Suprapubic skin (tissue), 4 donors: ENCODE measurements around the gene CAPG. TPM values are rescaled to one million over a fixed set of nuclear protein-coding genes. Genes with fewer than 3 reads are reported as not detected.
"Not testable (repeated sequence)": the region's sequence is repeated elsewhere in the genome, so short reads cannot be mapped to it uniquely, and the experiment has no call there.

Experiments used
- DNase-seq, 2 donors: peaks; one replicate each; pipeline ENCODE4 v3.0.0-alpha.2; 2019; ENCODE audit warnings: low spot score in 2 of 2
- H3K27ac ChIP-seq: fragments of 200-600 bp; sonication (generic); one replicate; pipeline ENCODE4 v1.5.1; 2019
- H3K27me3 ChIP-seq: fragments of 200-600 bp; sonication (generic); one replicate; pipeline ENCODE4 v1.5.1; 2019
- H3K36me3 ChIP-seq: fragments of 200-600 bp; sonication (generic); one replicate; pipeline ENCODE4 v1.5.1; 2019
- H3K4me1 ChIP-seq: fragments of 200-600 bp; sonication (generic); one replicate; pipeline ENCODE4 v1.5.1; 2019
- H3K4me3 ChIP-seq: fragments of 200-600 bp; sonication (generic); one replicate; pipeline ENCODE4 v1.5.1; 2019; ENCODE audit warnings: mild to moderate bottlenecking
- H3K9me3 ChIP-seq: fragments of 200-600 bp; sonication (generic); one replicate; pipeline ENCODE4 v1.5.1; 2019
- EP300 ChIP-seq: sonication (generic); formaldehyde crosslinking; IDR thresholded peaks from one replicate; pipeline ENCODE4 v1.6.1; 2017; ENCODE audit warnings: antibody characterized with exemption
- POLR2A ChIP-seq, 2 donors: fragments of 450-650 bp; IDR thresholded peaks; one replicate each; pipeline ENCODE4 v1.6.1; 2017; ENCODE audit warnings: antibody characterized with exemption in 2 of 2, mild to moderate bottlenecking in 2 of 2, moderate library complexity in 2 of 2
- POLR2AphosphoS5 ChIP-seq, 3 donors: sonication (generic); formaldehyde crosslinking; IDR thresholded peaks; one replicate each; pipeline ENCODE4 v1.6.1; 2017; ENCODE audit warnings: antibody characterized with exemption in 3 of 3
- WGBS: methylation state at CpG from one replicate; pipeline ENCODE4 v1.1.5; 2018; 5-methylcytosine and 5-hydroxymethylcytosine counted together
- total RNA-seq, 4 donors: library from RNA; depleted of rRNA; stranded (reverse); fragments of >200 nt; gene quantifications; one replicate each; pipeline ENCODE4 v1.1.0, GENCODE V29; 2016
- TF ChIP-seq, protein P1 (sequence below), 2 donors: fragments of 200-600 bp in 1 of 2; fragments of 450-650 bp in 1 of 2; sonication (generic) in 1 of 2; IDR thresholded peaks; one replicate each; pipeline ENCODE4 v1.5.1; 2016 to 2019; ENCODE audit warnings: antibody characterized with exemption in 2 of 2, mild to moderate bottlenecking in 1 of 2, moderate library complexity in 1 of 2

The CAPG gene
- total RNA-seq, 4 donors from 2014 or later, result 139 to 212 (median 172) TPM

DNA sequence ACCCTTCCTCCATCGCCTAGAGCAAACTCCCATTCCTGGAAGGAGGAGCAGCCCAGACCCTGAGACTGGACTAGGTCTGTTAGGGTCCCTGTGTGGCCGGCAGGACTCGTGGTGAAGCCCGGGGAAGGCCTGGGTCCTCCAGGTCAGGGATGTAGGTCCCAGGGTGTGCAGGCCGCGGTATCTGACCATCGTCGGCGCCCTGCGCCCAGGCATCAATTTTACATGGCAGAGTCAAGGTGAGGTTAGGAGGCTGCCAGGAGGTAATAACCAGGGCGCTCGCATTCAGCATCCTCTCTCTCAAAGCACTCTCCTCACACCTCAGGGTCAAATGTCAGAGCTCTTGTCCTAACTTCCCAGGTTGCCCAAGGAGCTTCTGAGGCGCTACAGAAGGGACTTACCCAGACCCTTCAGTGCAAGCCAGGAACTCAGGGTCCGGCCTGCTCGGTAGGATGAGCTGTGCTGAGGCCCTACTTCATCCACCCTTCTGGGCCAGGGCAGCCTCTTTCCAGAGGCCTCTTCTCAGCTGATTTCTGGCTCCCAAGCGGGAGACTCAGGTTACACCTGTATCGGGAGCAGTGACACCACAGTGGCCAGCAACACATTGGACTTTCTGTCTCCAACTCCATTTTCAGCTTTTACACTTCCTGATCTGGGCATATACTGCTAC lies 9.0 kb upstream of the CAPG start:
- WGBS, result 50% methylated on average over 16 of the region's 17 CpGs
- no peak for TF ChIP-seq EP300
- TF ChIP-seq POLR2AphosphoS5 (IDR thresholded peaks at IDR 0.05), result no peak
- H3K27me3 ChIP-seq, result no peaks in the 10 kb centered on the region
- no peaks in the 10 kb centered on the region for H3K36me3 ChIP-seq
- no peaks in the 10 kb centered on the region for H3K9me3 ChIP-seq
- peak overlapping the region; percentile 83 for H3K4me3 ChIP-seq
- H3K27ac ChIP-seq, result peak overlapping the region; percentile 92
- no peak for DNase-seq
- H3K4me1 ChIP-seq, result peaks cover 50% of the 10 kb centered on the region

DNA sequence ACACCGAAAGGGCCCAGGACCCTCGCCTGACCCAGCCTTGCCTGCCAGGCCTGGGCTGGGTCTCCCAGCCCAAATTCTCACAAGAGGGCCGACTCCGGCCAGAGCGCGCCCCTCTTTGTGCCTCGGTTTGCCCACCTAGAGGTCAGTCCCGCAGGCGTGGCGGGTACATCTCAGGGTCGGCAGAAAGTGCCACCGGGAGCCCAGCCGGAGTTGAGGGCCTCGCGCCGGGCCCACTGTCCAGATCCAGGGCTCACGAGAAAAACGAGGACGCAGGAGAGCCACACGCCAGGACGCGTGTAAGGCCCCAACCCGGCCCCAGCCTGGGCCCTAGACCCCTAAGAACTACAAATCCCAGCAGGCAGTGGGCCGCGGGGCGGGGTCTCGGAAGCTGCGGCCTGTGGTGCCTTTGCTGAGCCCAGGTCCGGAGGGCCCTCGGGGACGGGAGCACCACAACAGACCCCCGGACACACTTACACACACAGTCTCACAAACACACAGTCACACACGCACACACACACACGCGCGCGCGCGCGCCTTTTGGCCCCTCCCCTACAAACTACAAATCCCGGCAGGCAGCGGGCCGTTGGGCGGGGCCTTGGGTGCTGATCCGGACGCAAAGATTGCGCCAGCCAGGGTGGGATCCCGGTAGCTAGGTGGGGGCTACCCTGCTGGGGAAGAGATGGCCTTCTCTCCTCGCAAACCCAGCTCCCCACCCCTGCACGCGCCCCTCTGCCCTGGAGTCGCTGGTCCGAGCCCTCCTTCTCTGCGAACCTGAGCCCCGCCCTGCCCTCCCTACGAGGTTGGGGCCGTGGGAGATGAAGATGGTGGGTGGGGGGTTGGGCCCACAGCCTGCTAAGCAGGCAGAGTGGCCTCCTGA lies 8.2 kb upstream of the CAPG start, which contains the start of gene SH2D6:
Gene SH2D6, plus strand, starts transcription at position 583 of the 877 bp plus-strand sequence. CDS start 10,752 bp downstream, outside the sequence.
- Histone ChIP-seq H3K27me3 (no peaks in the 10 kb centered on the region), H3K27ac (peak within 1 kb of the TSS; percentile 92), H3K4me1 (peaks cover 56% of the 10 kb centered on the region), H3K36me3 (no peaks in the 10 kb centered on the region), H3K4me3 (peak within 1 kb of the TSS; percentile 83), H3K9me3 (no peaks in the 10 kb centered on the region)
- DNase-seq, result peak; percentile 90 to 93
- WGBS, result 20% methylated on average over 5 of the region's 57 CpGs
- peak in 1 of 3 donors; percentile 31 for TF ChIP-seq POLR2AphosphoS5 (IDR thresholded peaks at IDR 0.05)
- TF ChIP-seq EP300, result no peak

DNA sequence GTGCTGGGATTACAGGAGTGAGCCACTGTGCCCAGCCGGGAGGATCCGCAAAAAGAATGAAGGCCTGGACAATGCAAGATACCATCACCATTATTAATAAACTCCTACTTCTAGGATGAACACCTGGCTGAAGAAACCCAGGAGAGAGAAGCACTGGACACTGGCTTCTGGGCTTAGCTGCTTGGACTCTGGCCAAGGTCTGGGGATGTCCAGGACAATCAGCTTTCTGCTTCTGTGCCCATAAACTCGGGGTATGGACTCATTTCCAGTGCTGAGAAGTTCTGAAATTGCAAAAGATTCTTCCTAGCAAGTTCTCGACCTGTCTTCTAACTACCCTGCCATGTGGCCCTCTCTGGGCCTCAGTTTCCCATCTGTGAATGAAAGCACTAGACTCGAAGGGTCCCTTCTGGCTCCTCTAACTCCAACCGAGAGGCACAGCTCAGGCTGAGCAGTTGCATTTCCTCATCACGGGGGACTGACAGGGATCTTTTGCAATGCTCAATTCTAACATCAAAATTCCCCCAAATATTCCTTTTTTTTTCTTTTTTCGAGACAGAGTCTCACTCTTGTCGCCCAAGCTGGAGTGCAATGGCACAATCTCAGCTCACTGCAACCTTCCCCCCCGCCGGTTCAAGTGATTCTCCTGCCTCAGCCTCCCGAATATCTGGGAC lies 5.9 kb upstream of the CAPG start:
- H3K4me1 ChIP-seq, result peaks cover 70% of the 10 kb centered on the region
- H3K4me3 ChIP-seq, result no peak overlapping the region
- no peaks in the 10 kb centered on the region for H3K36me3 ChIP-seq
- no peak for DNase-seq
- WGBS, result 84% methylated on average over 12 of the region's 12 CpGs
- no peaks in the 10 kb centered on the region for H3K9me3 ChIP-seq
- H3K27me3 ChIP-seq, result no peaks in the 10 kb centered on the region
- TF ChIP-seq POLR2AphosphoS5 (IDR thresholded peaks at IDR 0.05), result no peak
- no peak for TF ChIP-seq EP300
- TF ChIP-seq POLR2A (IDR thresholded peaks at IDR 0.05), result no peak
- TF ChIP-seq, protein P1, sequence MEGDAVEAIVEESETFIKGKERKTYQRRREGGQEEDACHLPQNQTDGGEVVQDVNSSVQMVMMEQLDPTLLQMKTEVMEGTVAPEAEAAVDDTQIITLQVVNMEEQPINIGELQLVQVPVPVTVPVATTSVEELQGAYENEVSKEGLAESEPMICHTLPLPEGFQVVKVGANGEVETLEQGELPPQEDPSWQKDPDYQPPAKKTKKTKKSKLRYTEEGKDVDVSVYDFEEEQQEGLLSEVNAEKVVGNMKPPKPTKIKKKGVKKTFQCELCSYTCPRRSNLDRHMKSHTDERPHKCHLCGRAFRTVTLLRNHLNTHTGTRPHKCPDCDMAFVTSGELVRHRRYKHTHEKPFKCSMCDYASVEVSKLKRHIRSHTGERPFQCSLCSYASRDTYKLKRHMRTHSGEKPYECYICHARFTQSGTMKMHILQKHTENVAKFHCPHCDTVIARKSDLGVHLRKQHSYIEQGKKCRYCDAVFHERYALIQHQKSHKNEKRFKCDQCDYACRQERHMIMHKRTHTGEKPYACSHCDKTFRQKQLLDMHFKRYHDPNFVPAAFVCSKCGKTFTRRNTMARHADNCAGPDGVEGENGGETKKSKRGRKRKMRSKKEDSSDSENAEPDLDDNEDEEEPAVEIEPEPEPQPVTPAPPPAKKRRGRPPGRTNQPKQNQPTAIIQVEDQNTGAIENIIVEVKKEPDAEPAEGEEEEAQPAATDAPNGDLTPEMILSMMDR (IDR thresholded peaks at IDR 0.05), result no peak
- no peak overlapping the region for H3K27ac ChIP-seq

DNA sequence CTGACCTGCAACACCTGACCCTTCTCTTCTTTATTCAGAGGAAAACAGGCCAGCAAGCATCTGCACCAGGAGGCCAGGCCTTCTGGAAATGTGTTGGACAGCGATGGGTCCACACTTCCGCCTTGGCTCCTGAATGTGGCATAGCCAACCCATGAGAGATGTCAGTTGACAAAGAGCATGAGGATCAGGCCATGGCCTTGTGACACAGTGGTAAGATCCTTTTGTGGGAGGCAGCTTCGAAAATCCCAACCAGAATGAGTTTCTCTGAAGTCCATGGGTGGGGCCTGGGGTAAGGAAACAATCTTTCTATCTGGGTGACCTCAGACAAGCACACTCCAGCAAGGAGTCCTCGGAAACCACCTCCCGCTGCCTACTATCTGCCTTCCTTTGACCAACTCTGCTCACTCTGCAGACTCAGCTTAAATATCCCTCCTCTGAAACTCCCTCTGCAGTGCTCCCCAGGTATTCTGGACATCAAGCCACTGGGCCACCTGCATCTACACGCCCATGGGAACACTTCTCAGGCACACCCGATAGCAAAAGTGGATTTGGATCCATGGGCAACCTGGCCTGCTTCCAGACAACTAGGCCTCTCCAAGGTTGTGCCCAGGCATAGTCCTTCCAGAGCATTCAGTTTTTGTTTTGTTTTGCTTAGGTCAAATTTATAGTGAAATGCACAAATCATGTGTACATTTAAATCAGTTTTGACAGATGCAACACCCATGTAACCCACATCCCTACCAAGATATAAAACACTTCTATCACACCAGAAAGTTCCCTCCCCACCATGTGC lies 4.8 kb upstream of the CAPG start:
- Histone ChIP-seq H3K9me3 (no peaks in the 10 kb centered on the region), H3K4me3 (no peak overlapping the region), H3K27ac (no peak overlapping the region), H3K36me3 (no peaks in the 10 kb centered on the region), H3K27me3 (no peaks in the 10 kb centered on the region), H3K4me1 (peaks cover 70% of the 10 kb centered on the region)
- peak in 1 of 2 donors; percentile 63 for DNase-seq
- WGBS, result 73% methylated on average over 7 of the region's 7 CpGs
- TF ChIP-seq, protein P1 (IDR thresholded peaks at IDR 0.05), result no peak
- no peak for TF ChIP-seq EP300
- TF ChIP-seq POLR2AphosphoS5 (IDR thresholded peaks at IDR 0.05), result no peak
- no peak for TF ChIP-seq POLR2A (IDR thresholded peaks at IDR 0.05)

DNA sequence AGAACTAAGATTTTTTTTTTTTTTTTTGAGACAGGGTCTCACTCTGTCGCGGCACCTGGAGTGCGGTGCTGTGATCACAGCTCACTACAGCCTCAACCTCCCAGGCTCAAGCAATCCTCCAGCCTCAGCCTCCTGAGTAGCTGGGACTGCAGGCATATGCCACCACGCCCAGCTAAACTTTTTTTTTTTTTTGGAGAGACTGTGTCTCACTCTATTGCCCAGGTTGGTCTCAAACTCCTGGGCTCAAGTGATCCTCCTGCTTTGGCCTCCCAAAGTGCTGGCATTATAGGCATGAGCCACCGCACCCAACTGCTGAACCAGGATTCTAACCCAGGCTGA lies 4.2 kb upstream of the CAPG start:
- Histone ChIP-seq H3K27ac (peak overlapping the region; percentile 92), H3K4me1 (peaks cover 70% of the 10 kb centered on the region), H3K4me3 (peak overlapping the region; percentile 64)
- not testable (repeated sequence) for H3K9me3 ChIP-seq, DNase-seq, H3K27me3 ChIP-seq, H3K36me3 ChIP-seq
- WGBS, result 81% methylated on average over 5 of the region's 5 CpGs
